Caco-2 (cell line): ENCODE data around the gene AUH. TPM values are rescaled to one million over a fixed set of nuclear protein-coding genes. Genes with fewer than 3 reads are reported as not detected.

Source experiments
- BruUV-seq: library from RNA; stranded (reverse); fragments of 400-500 nt; replicated peaks from 2 replicates; lab custom pipeline; 2021; lab: Mats Ljungman, UMichigan
- CTCF ChIA-PET: fragments of 300-600 bp; sonication (Branson Sonifier 250); formaldehyde crosslinking; loops from one replicate; lab custom pipeline; 2022; ENCODE audit warnings: antibody characterized with exemption; lab: Charles Lee
- POLR2A ChIA-PET: fragments of 300-600 bp; sonication (Branson Sonifier 250); formaldehyde crosslinking; loops from one replicate; lab custom pipeline; 2022; ENCODE audit warnings: antibody characterized with exemption; lab: Charles Lee
- DNase-seq, 2 experiments: peaks; one replicate each; pipeline versions ENCODE4 v3.0.0 to v3.0.0-alpha.2; 2020 to 2022
- H3K27me3 ChIP-seq: replicated peaks from 2 replicates; pipeline ENCODE4 v1.6.0; 2011; ENCODE audit warnings: low read length; ENCODE audit not compliant: control insufficient read depth, insufficient read depth
- H3K36me3 ChIP-seq: 2 replicates; pipeline ENCODE4 v1.5.1; 2011; ENCODE audit warnings: low read length; ENCODE audit not compliant: control insufficient read depth, insufficient read depth
- H3K4me1 ChIP-seq: fragments of 250-450 bp; sonication (Bioruptor Pico); 2 replicates; pipeline ENCODE4 v1.5.1; 2020; ENCODE audit warnings: mild to moderate bottlenecking
- H3K4me3 ChIP-seq: 2 replicates; pipeline ENCODE4 v1.5.1; 2011; ENCODE audit warnings: low read depth, mild to moderate bottlenecking, control low read depth, low read length
- H3K9me3 ChIP-seq: fragments of 250-450 bp; sonication (Bioruptor Pico); 2 replicates; pipeline ENCODE4 v1.5.1; 2020; ENCODE audit warnings: mild to moderate bottlenecking, moderate library complexity
- H3K27ac Mint-ChIP-seq: one replicate; pipeline ENCODE4 v1.8.0; 2022; ENCODE audit warnings: mixed read lengths; ENCODE audit not compliant: unreplicated experiment
- H3K27me3 Mint-ChIP-seq: one replicate; pipeline ENCODE4 v1.8.0; 2022; ENCODE audit warnings: mixed read lengths; ENCODE audit not compliant: insufficient read depth, unreplicated experiment
- H3K36me3 Mint-ChIP-seq: one replicate; pipeline ENCODE4 v1.8.0; 2022; ENCODE audit warnings: mild to moderate bottlenecking, mixed read lengths; ENCODE audit not compliant: insufficient read depth, unreplicated experiment
- H3K4me1 Mint-ChIP-seq: one replicate; pipeline ENCODE4 v1.8.0; 2022; ENCODE audit warnings: low read depth, mixed read lengths; ENCODE audit not compliant: unreplicated experiment
- H3K4me3 Mint-ChIP-seq: one replicate; pipeline ENCODE4 v1.8.0; 2022; ENCODE audit warnings: mild to moderate bottlenecking, moderate library complexity, mixed read lengths; ENCODE audit not compliant: unreplicated experiment
- H3K9me3 Mint-ChIP-seq: one replicate; pipeline ENCODE4 v1.8.0; 2022; ENCODE audit warnings: mixed read lengths; ENCODE audit not compliant: unreplicated experiment
- CTCF ChIP-seq, 2 experiments: fragments of 200-600 bp in 1 of 2; IDR thresholded peaks; 1 replicate in 1 of 2; 2 replicates in 1 of 2; pipeline versions ENCODE4 v1.5.1 to v1.8.0; 2011 to 2022; ENCODE audit warnings: antibody characterized with exemption in 1 of 2, control low read depth in 1 of 2, inconsistent platforms in 1 of 2, low read depth in 1 of 2, low read length in 1 of 2, mild to moderate bottlenecking in 1 of 2, moderate library complexity in 1 of 2; ENCODE audit not compliant: insufficient read depth in 1 of 2, severe bottlenecking in 1 of 2, unreplicated experiment in 1 of 2
- intact Hi-C: fragments of 100-400 bp; cut with micrococcal nuclease; formaldehyde crosslinking; loops from one replicate; pipeline ENCODE4 v1.10.0; 2022; ENCODE audit not compliant: unreplicated experiment
- total RNA-seq: library from RNA; stranded (reverse); gene quantifications from 2 replicates; pipeline ENCODE4 v1.2.3, GENCODE V29; 2022

The AUH gene
- total RNA-seq, 1 experiment from 2014 or later = 10.3 TPM

- ChIA-PET CTCF (no interaction called here), POLR2A (no interaction called here)
- Mint-ChIP-seq H3K27ac (no peak overlapping the region), H3K4me1 (peaks cover 6% of the 10 kb centered on the region), H3K9me3 (no peaks in the 10 kb centered on the region), H3K36me3 (no peaks in the 10 kb centered on the region), H3K27me3 (no peaks in the 10 kb centered on the region), H3K4me3 (no peak overlapping the region)
- Histone ChIP-seq H3K4me3 (no peak overlapping the region), H3K27me3 (no peaks in the 10 kb centered on the region), H3K9me3 (no peaks in the 10 kb centered on the region), H3K36me3 (no peaks in the 10 kb centered on the region), H3K4me1 (no peaks in the 10 kb centered on the region)
- intact Hi-C loops = no loop called here
- no peak for TF ChIP-seq CTCF (IDR thresholded peaks at IDR 0.05; ENCODE audit: insufficient read depth in 1 of 2, low read depth in 1 of 2, low read length in 1 of 2, severe bottlenecking in 1 of 2, unreplicated experiment in 1 of 2)
- BruUV-seq = no TSS peak
- no peak for DNase-seq
These were observed 118.7 kb downstream of the AUH start for GRCh38 chr9:91243029-91243428.

- Histone ChIP-seq H3K4me3 (no peak overlapping the region), H3K9me3 (no peaks in the 10 kb centered on the region), H3K36me3 (no peaks in the 10 kb centered on the region), H3K27me3 (no peaks in the 10 kb centered on the region), H3K4me1 (no peaks in the 10 kb centered on the region)
- Mint-ChIP-seq H3K4me3 (no peak overlapping the region), H3K4me1 (peaks cover 6% of the 10 kb centered on the region), H3K27ac (no peak overlapping the region), H3K27me3 (no peaks in the 10 kb centered on the region), H3K9me3 (no peaks in the 10 kb centered on the region), H3K36me3 (no peaks in the 10 kb centered on the region)
- intact Hi-C loops = no loop called here
- BruUV-seq = no TSS peak
- no peak for DNase-seq
- ChIA-PET CTCF (no interaction called here), POLR2A (no interaction called here)
- TF ChIP-seq CTCF (IDR thresholded peaks at IDR 0.05; ENCODE audit: insufficient read depth in 1 of 2, low read depth in 1 of 2, low read length in 1 of 2, severe bottlenecking in 1 of 2, unreplicated experiment in 1 of 2) = no peak
These were observed 119.8 kb downstream of the AUH start for GRCh38 chr9:91241909-91242308.

GRCh38 chr9:91240596-91241165, 121.0 kb downstream of the AUH start:
- no peaks in the 10 kb centered on the region for H3K27me3 ChIP-seq
- Mint-ChIP-seq H3K4me1 (no peaks in the 10 kb centered on the region), H3K36me3 (no peaks in the 10 kb centered on the region), H3K27ac (no peak overlapping the region), H3K27me3 (no peaks in the 10 kb centered on the region), H3K4me3 (no peak overlapping the region), H3K9me3 (no peaks in the 10 kb centered on the region)
- H3K4me1 ChIP-seq = no peaks in the 10 kb centered on the region
- no peak overlapping the region for H3K4me3 ChIP-seq
- H3K36me3 ChIP-seq = no peaks in the 10 kb centered on the region
- ChIA-PET POLR2A (no interaction called here), CTCF (no interaction called here)
- intact Hi-C loops = no loop called here
- no peak for DNase-seq
- TF ChIP-seq CTCF (IDR thresholded peaks at IDR 0.05; ENCODE audit: insufficient read depth in 1 of 2, low read depth in 1 of 2, low read length in 1 of 2, severe bottlenecking in 1 of 2, unreplicated experiment in 1 of 2) = no peak
- no TSS peak for BruUV-seq
- H3K9me3 ChIP-seq = no peaks in the 10 kb centered on the region
